Glutamatergic neuron (in vitro differentiated cells): ENCODE measurements around the gene TBX2. TPM values are rescaled to one million over a fixed set of nuclear protein-coding genes. Genes with fewer than 3 reads are reported as not detected.

Experiments used
- DNase-seq: peaks from one replicate; pipeline ENCODE4 v3.0.0; 2022
- H3K27ac Mint-ChIP-seq: one replicate; pipeline ENCODE4 v1.8.0; 2020; ENCODE audit warnings: mild to moderate bottlenecking, mixed read lengths, inconsistent platforms; ENCODE audit not compliant: unreplicated experiment
- H3K27me3 Mint-ChIP-seq: one replicate; pipeline ENCODE4 v1.8.0; 2020; ENCODE audit warnings: mild to moderate bottlenecking, moderate library complexity, mixed read lengths, inconsistent platforms; ENCODE audit not compliant: unreplicated experiment
- H3K36me3 Mint-ChIP-seq: one replicate; pipeline ENCODE4 v1.8.0; 2020; ENCODE audit warnings: mild to moderate bottlenecking, mixed read lengths, inconsistent platforms; ENCODE audit not compliant: unreplicated experiment
- H3K4me1 Mint-ChIP-seq: one replicate; pipeline ENCODE4 v1.8.0; 2020; ENCODE audit warnings: mild to moderate bottlenecking, low read depth, mixed read lengths, inconsistent platforms; ENCODE audit not compliant: unreplicated experiment
- H3K4me3 Mint-ChIP-seq: one replicate; pipeline ENCODE4 v1.8.0; 2020; ENCODE audit warnings: mild to moderate bottlenecking, mixed read lengths, inconsistent platforms; ENCODE audit not compliant: unreplicated experiment
- H3K9me3 Mint-ChIP-seq: one replicate; pipeline ENCODE4 v1.8.0; 2020; ENCODE audit warnings: mild to moderate bottlenecking, moderate library complexity, mixed read lengths, inconsistent platforms; ENCODE audit not compliant: unreplicated experiment
- total RNA-seq: library from RNA; stranded (reverse); fragmentation: NEBNext Ultra II Directional; extraction: Animal tissue kit (Norgen Biotek cat#: 25700); gene quantifications from one replicate; pipeline ENCODE4 v1.2.1, GENCODE V29; 2021; ENCODE audit not compliant: unreplicated experiment
- TF ChIP-seq, protein P1 (sequence below): fragments of 200-600 bp; sonication (generic); IDR thresholded peaks from one replicate; pipeline ENCODE4 v1.5.0; 2021; ENCODE audit not compliant: partially characterized antibody, unreplicated experiment

TBX2 gene
- total RNA-seq, 1 donor from 2014 or later: 5.4 TPM

DNA sequence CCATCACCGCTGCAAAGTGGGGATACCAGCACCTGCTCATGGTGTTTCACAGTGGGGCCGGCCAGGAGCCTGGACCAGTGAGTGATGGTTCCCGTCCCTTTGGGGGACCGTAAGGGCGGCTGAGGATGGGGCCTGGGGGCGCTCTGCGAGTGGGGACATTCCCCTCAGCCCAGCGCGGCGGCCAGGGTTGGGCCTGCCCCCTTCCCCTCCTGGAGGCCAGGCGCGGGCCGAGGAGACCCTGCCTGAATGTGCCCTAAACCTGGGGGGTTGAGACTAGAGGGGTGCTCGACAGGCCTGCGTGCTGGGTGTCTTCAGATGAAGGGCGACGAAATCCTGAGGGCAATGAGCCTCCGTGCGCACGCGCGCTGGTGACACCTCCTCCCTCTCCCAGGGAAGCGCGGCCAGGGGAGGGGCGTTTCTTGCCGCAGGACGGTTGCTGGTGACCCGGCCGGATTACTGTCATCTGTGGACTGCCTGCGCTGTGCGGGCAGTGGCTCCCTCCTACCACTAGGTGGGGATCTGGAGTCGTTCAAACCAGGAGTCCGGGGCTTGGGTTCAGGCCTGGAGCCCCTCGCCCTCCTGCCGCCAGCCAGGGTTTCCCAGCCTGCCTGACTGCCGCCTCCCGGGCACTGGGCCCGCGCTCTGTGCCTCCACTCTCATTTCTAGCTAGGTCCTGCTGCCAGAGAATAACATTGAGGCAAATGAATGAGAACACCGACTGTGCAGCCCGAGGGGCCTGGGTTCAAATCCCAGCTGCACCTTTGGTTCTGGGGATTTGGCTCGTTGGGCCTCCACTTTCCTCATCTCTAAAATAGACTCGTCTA is 17.1 kb downstream of the TBX2 start:
- peak overlapping the region; percentile 67 for H3K4me3 Mint-ChIP-seq

DNA sequence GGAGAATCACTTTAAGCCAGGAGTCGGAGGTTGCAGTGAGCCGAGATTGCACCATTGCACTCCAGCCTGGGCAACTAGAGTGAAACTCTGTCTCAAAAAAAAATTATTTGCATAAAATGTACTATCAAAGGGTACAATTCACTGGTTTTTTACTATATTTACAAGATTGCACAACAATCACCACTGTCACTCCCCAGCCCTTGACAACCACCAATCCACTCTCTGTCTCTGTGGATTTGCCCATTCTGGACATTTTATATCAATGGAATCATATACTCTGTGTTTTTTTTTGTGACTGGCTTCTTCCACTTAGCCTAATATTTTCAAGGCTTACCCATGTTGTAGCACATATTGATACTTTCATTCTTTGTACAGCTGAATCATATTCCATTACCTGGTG is 18.8 kb downstream of the TBX2 start:
- TF ChIP-seq, protein P1, sequence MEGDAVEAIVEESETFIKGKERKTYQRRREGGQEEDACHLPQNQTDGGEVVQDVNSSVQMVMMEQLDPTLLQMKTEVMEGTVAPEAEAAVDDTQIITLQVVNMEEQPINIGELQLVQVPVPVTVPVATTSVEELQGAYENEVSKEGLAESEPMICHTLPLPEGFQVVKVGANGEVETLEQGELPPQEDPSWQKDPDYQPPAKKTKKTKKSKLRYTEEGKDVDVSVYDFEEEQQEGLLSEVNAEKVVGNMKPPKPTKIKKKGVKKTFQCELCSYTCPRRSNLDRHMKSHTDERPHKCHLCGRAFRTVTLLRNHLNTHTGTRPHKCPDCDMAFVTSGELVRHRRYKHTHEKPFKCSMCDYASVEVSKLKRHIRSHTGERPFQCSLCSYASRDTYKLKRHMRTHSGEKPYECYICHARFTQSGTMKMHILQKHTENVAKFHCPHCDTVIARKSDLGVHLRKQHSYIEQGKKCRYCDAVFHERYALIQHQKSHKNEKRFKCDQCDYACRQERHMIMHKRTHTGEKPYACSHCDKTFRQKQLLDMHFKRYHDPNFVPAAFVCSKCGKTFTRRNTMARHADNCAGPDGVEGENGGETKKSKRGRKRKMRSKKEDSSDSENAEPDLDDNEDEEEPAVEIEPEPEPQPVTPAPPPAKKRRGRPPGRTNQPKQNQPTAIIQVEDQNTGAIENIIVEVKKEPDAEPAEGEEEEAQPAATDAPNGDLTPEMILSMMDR: no peak
- no peak overlapping the region for H3K27ac Mint-ChIP-seq
- H3K4me3 Mint-ChIP-seq: no peak overlapping the region
- peaks cover 5% of the 10 kb centered on the region for H3K9me3 Mint-ChIP-seq
- no peak for DNase-seq
- peaks cover 5% of the 10 kb centered on the region for H3K36me3 Mint-ChIP-seq
- H3K27me3 Mint-ChIP-seq: peaks cover 2% of the 10 kb centered on the region
- peaks cover 5% of the 10 kb centered on the region for H3K4me1 Mint-ChIP-seq

More for the DNA sequence above, 17.1 kb downstream of the TBX2 start:
- H3K4me1 Mint-ChIP-seq: peaks cover 7% of the 10 kb centered on the region
- DNase-seq: peak; percentile 96
- peaks cover 2% of the 10 kb centered on the region for H3K27me3 Mint-ChIP-seq
- H3K27ac Mint-ChIP-seq: peak overlapping the region; percentile 48
- peaks cover 5% of the 10 kb centered on the region for H3K36me3 Mint-ChIP-seq
- TF ChIP-seq, protein P1: peak; percentile 96
- peaks cover 5% of the 10 kb centered on the region for H3K9me3 Mint-ChIP-seq

DNA sequence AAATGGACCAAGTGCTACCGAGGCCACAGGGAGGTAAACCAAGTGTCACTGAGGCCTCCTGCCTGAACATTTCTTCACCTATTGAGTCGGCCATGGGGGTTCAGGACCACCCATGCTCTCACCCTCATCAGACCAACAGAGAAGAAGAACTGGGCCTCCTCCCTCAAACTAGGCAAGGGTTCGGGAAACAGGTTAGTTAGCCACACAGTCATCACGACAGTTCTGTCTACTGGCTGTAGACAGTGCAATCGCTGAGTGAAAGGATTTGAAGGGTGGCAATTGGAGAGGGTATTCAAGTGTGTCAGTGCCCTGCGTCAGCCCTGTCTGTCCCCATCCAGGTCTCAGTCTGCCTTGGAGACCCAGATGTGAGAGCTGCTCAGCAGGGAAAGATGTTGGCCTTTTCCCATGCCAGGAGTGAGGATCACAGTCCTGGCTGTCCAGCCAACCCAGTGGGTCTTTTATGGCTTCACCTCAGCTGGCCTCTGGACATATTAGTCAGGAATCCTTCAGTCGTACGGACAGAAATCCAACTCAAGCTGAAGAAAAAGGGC is 19.9 kb downstream of the TBX2 start:
- no peak for DNase-seq
- Mint-ChIP-seq H3K36me3 (peaks cover 5% of the 10 kb centered on the region), H3K9me3 (peaks cover 4% of the 10 kb centered on the region), H3K4me3 (no peak overlapping the region), H3K27me3 (peaks cover 2% of the 10 kb centered on the region), H3K27ac (no peak overlapping the region), H3K4me1 (peaks cover 3% of the 10 kb centered on the region)
- TF ChIP-seq, protein P1: no peak

DNA sequence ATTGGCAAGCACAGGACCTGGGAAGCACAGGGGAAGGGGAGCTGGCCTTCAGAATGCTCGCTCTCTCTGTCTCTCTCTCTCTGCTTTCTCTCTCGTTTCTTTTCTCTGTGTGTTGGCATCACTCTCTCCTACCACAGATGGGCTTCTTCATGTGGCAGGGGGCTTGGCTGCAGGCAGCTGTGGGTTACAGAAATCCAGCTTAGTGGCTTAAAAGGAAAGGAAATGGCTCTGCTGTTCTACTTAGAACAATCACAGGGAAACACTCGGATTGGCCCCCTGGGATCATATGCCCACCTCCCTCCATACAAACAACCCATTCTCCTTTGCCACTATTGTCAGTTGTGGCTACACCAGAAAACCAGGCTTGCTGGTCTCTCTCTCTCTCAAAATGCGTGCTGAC is 20.4 kb downstream of the TBX2 start:
- Mint-ChIP-seq H3K36me3 (peaks cover 5% of the 10 kb centered on the region), H3K4me1 (peaks cover 3% of the 10 kb centered on the region), H3K27me3 (peaks cover 2% of the 10 kb centered on the region), H3K9me3 (peaks cover 4% of the 10 kb centered on the region), H3K27ac (no peak overlapping the region), H3K4me3 (no peak overlapping the region)
- TF ChIP-seq, protein P1: no peak
- DNase-seq: no peak

DNA sequence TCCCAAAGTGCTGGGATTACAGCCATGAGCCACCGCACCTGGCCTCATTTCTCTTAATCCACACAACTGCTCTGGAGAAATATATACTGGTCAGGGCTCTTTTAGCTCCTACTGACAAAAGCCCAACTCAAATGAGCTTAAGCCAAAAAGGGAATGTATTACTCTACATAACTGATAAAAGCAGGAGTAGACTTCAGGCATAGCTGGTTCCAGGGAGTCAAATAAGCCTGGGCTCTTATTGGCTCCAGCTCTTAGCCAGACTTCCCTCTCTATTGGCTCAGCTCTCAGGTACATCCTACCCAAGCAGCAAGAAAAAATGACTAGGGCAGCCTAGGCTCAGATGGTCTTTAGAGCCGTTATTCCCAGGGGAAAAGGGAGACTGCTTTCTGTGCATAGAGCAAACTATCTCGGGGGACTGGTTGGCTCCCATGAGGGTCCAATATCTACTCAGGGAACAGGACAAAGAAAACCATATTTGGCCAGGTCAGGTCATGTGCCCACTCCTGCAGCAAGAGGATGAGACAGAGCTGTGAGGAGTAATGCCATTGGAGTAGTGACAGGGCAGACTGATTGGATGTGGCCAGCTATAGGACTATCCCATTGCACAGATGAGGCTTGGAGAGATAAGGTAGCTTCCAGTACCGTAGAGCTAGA is 21.2 kb downstream of the TBX2 start:
- peaks cover 5% of the 10 kb centered on the region for H3K36me3 Mint-ChIP-seq
- TF ChIP-seq, protein P1: no peak
- DNase-seq: no peak
- H3K4me3 Mint-ChIP-seq: no peak overlapping the region
- H3K9me3 Mint-ChIP-seq: peaks cover 5% of the 10 kb centered on the region
- peaks cover 3% of the 10 kb centered on the region for H3K27me3 Mint-ChIP-seq
- H3K27ac Mint-ChIP-seq: no peak overlapping the region
- H3K4me1 Mint-ChIP-seq: peaks cover 3% of the 10 kb centered on the region
